ENCODE results near the gene KCNK6.

- TF ChIP-seq CTCF (conservative IDR thresholded peaks at IDR 0.05; ENCODE audit: low read depth in 2 of 2) (no peak), EZH2 (IDR thresholded peaks at IDR 0.05; ENCODE audit: low read depth, unreplicated experiment) (no peak), ETS1 (IDR thresholded peaks at IDR 0.05) (no peak), POLR2AphosphoS5 (IDR thresholded peaks at IDR 0.05; ENCODE audit: low read depth) (no peak), REST (IDR thresholded peaks at IDR 0.05; ENCODE audit: unreplicated experiment) (no peak), CREB1 (CRISPR knock-in tag; IDR thresholded peaks at IDR 0.05; ENCODE audit: low read depth) (no peak), EZH2phosphoT487 (IDR thresholded peaks at IDR 0.05; ENCODE audit: unreplicated experiment) (no peak), NANOG (IDR thresholded peaks at IDR 0.05; ENCODE audit: borderline replicate concordance) (no peak), JUNB (IDR thresholded peaks at IDR 0.05; ENCODE audit: unreplicated experiment) (no peak)
Measured at GRCh38 chr19:38277969-38278680, 41.5 kb upstream of the KCNK6 start.

All from GM23338 (cell line).